ENCODE results near the gene TXLNB. TPM values are rescaled to one million over a fixed set of nuclear protein-coding genes. Genes with fewer than 3 reads are reported as not detected.

Gene TXLNB
- total and polyA plus RNA-seq, 2 of the 4 experiments (the other 2 are of a cell fraction) = under 0.01 to 0.05 TPM

DNA sequence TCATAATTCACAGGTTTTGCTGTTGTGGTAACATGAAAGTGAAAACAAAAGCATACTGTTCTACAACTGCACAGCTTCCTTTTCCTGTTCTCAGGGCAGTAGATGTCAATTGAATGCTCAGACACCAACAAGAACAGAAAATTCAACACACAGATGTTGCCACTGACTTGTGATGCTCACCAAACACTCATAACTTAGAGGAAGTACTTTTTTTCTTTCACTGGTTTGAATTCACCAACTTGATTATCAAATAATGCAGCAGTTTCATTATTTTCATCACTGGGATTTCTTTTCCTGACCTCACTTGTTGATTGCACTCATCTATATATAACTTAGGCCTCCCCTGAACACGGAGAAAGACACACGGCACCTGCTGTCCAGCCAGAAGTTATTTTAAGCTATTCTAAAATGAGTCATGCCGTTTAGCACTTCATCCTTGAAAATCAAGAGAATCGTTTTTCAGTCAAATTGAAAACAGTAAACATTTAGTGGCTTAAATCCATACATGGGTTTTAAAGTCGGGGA lies 949 bp downstream of the TXLNB start:
- Histone ChIP-seq H3K9ac (ENCODE audit: low read depth, low read length) (no peak overlapping the region), H3K4me2 (ENCODE audit: low read depth, low read length) (peak overlapping the region; percentile 63), H2AFZ (replicated peaks; ENCODE audit: low read length, poor library complexity) (no peak overlapping the region), H3K18ac (ENCODE audit: low read depth, low read length) (peak overlapping the region; percentile 9; the same call in 1 of the 2 replicates), H4K8ac (ENCODE audit: low read depth in 2 of 2, low read length in 2 of 2) (peak overlapping the region in 1 of 2 experiments; percentile 41; a peak in 1 of 4 replicates), H3K4me1 (ENCODE audit: control insufficient read depth, insufficient read depth, low read length) (peaks cover 6% of the 10 kb centered on the region), H4K91ac (ENCODE audit: insufficient read depth, low read depth, low read length) (no peak overlapping the region), H3K36me3 (ENCODE audit: control insufficient read depth, insufficient read depth, low read length) (no peaks in the 10 kb centered on the region), H3K4me3 (ENCODE audit: insufficient read depth, low read depth, low read length) (no peak overlapping the region), H3K9me3 (ENCODE audit: control insufficient read depth, insufficient read depth, low read length) (no peaks in the 10 kb centered on the region), H3K56ac (ENCODE audit: extremely low read depth, insufficient read depth, low read length) (no peak overlapping the region), H3K27me3 (ENCODE audit: control insufficient read depth, insufficient read depth, low read length) (no peaks in the 10 kb centered on the region), H4K20me1 (ENCODE audit: insufficient read depth, low read length) (no peaks in the 10 kb centered on the region), H3K23ac (ENCODE audit: low read depth, low read length) (peak overlapping the region; percentile 63; the same call in 1 of the 2 replicates), H3K9me1 (ENCODE audit: insufficient read depth, low read length) (peaks cover 6% of the 10 kb centered on the region; the same call in 1 of the 2 replicates), H3K27ac (ENCODE audit: insufficient read depth, low read length) (no peak overlapping the region; the same call in 1 of the 2 replicates), H2AK9ac (replicated peaks; ENCODE audit: low read depth, low read length, poor library complexity) (no peak overlapping the region), H2BK120ac (ENCODE audit: low read depth, low read length) (peak overlapping the region; percentile 19; the same call in 1 of the 2 replicates), H2BK15ac (ENCODE audit: low read depth, low read length) (peak overlapping the region; percentile 29; the same call in 1 of the 3 replicates), H2BK5ac (ENCODE audit: low read depth, low read length, poor library complexity, severe bottlenecking) (peak overlapping the region; percentile 8), H3K79me1 (ENCODE audit: low read depth in 1 of 2, low read length in 2 of 2) (no peaks in the 10 kb centered on the region), H3K4ac (ENCODE audit: low read depth, low read length) (peak overlapping the region; percentile 41; the same call in 1 of the 2 replicates), H2AK5ac (ENCODE audit: low read depth, low read length) (no peak overlapping the region), H2BK20ac (ENCODE audit: low read depth, low read length) (peak overlapping the region; percentile 39; the same call in 1 of the 2 replicates), H4K5ac (ENCODE audit: low read depth, low read length) (no peak overlapping the region), H3K14ac (replicated peaks; ENCODE audit: low read depth, low read length) (peak overlapping the region; percentile 22; the same call in 1 of the 2 replicates)
- DNase-seq (peak; percentile 75), ATAC-seq (ENCODE audit: low read depth) (peak; percentile 22; the same call in 1 of the 2 replicates)
- intact Hi-C loops (cut with micrococcal nuclease) = no loop called here
- in situ Hi-C loops (cut with MboI; ENCODE audit: low sequenced_read_pairs) = no loop called here
- no TSS peak for BruUV-seq (replicated peaks)
- dilution Hi-C loops (cut with HindIII; ENCODE audit: low sequenced_read_pairs, unreplicated experiment) = no loop called here
- CTCF ChIA-PET = interaction anchor here (2.2 kb wide), 1 partner anchor 20 kb away, joined by 6 read pairs; no protein-coding TSS in a partner anchor
- POLR2A ChIA-PET (ENCODE audit: unreplicated experiment) = interaction anchor here (0.5 kb wide), 1 partner anchor 11 kb away, joined by 5 read pairs; no protein-coding TSS in a partner anchor
- peak; percentile 84 for TF ChIP-seq RCOR1 (IDR thresholded peaks at IDR 0.05; ENCODE audit: insufficient replicate concordance, low read length)
- no peak for TF ChIP-seq POLR2A (IDR thresholded peaks at IDR 0.05; ENCODE audit: low read depth, low read length)
- peak; percentile 39; the same call in 1 of the 2 replicates for TF ChIP-seq BHLHE40 (IDR thresholded peaks at IDR 0.05; ENCODE audit: low read depth, low read length)
- peak; percentile 56 for TF ChIP-seq FOS (IDR thresholded peaks at IDR 0.05; ENCODE audit: low read depth, low read length)
- TF ChIP-seq CHD1 (IDR thresholded peaks at IDR 0.05; ENCODE audit: low read depth, low read length) = no peak
- no CpG with 5 or more reads among the region's 5 CpGs for WGBS, 2 experiments (ENCODE audit: extremely low coverage in 2 of 2, insufficient read length in 1 of 2)
